HTERT RPE-1 (cell line): Measurements from ENCODE around the gene SPAG8.

Experiments
- in situ Hi-C: fragments of 300-500 bp; cut with MboI; formaldehyde crosslinking; loops from 4 replicates; pipeline ENCODE4 v1.14.3; 2020; ENCODE audit warnings: low sequenced_read_pairs

SPAG8 gene

DNA sequence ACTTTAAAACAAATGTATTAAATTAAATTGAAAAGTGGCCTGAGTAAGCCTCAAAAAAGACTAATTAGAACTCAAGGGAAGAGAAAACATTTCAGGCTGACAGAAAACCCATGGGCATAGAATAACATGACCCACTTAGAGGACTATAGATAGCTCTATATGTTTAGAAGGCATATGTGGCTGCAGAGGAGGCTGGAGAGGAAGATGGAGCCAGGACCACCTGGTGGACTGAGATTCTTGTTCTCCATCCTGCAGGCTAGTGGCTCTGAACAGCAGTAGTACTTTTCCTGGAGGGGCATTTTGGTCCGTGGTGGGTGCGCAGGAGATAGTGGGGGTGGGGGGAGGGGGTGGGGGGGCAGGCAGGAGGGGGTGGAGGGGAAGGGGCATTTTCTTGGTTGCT, 31.0 kb downstream of the SPAG8 start:
- in situ Hi-C loops: no loop called here

DNA sequence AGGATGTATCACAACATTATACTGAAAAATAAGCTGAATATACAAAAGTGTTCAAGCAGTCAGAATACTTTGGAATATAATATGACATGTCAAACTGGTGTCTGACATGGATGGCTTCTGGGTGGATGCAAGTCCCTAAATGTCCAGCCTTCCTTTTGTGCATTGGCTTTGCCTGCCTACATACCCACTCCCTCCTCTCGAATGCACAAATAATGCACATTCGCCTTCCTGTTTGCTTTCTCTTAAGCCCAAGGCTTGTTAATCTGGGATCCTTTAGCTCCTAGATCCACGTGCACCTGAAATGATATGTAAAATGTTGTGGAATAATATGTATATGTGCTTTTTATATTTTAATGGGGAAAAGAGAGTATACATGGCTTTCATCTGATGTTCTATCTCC, 33.6 kb downstream of the SPAG8 start:
- in situ Hi-C loops: no loop called here

DNA sequence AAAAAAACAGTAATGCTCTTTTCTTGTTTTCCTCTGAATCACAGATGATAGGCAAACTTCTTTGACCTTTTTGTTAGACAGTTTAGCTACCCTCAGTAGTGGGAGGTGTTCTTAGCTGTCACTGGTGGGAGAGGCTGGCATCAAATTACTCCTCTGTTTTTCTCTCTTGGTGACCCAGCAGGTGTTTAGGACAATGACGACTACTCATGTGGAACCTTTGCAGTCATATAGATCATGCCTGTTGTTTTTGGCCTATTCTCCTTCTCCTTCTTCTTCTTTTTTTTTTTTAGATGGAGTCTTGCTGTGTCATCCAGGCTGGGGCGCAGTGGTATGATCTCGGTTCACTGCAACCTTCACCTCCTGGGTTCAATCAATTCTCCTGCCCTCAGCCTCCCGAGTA, 36.0 kb downstream of the SPAG8 start:
- in situ Hi-C loops: no loop called here

DNA sequence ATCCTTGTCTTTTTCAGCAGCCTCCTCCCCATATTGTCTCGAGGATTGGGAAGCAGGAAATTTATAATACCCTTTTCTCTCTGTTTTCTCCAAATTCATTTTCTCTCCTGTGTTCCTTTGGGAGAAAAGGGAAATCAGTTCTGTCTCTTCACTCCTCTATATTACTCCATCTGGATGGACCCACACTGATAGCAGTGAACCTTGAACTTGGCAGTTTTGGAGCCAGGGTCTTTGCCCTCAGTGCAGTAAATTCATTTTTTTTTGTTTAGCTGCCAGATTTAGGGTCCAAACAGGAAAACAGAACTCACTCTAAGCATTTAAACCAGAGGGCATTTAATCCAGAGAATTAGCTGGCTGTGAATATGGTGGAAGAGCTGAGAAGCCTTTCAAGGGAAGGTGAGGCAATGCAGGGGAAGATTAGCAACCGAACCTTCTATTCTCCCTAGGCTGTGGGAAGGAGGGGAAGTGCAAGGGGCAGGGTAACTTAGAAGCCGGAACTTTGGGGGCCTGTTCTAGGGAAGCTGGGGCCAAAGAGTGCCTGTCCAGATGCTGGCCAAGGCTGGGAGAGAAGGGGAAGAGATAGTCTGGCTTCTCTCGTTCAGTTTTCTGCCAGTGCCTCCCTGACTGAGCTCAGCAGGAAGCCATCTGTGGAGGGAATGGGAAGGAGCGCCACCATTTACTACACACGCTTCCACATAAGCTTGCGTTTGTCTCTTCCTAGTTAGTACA, 37.0 kb downstream of the SPAG8 start:
- in situ Hi-C loops: no loop called here

DNA sequence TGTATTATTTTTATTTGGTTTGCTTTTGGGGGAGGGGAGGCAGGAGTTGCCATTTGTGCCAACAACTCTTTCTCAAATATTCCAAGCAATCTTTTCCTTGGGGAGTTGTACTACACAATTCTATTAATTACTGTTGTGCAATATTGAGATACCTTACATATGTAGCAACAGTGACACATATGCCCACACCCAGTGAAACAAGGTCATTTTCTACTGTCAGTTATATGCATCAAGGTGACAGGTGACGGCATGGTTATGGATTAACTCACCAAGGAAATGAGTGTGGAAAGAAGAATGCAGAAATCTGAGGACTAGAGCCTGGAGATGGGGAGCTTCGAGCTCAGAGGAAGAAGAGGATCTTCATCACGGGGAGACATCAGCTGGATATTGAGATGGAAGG, 40.1 kb downstream of the SPAG8 start:
- in situ Hi-C loops: no loop called here

DNA sequence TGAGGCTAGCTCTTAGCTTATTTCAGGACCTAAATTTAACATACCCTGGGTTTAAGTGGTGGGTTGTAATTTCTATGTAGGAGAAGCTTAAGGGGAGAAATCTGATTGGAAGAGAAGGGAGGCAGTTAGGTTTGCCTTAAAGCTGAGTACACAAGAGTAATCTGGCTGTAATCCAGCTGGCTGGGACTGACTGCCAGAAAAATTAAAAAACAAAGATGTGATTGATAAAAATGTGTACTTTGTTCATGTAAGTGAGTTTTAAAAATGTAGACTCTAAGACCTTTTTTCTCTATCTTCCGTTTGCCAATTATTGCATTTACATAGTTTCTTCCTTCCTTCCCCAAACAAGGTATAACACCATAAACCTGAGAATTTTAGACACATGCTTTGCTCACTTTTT, 40.5 kb downstream of the SPAG8 start:
- in situ Hi-C loops: no loop called here

DNA sequence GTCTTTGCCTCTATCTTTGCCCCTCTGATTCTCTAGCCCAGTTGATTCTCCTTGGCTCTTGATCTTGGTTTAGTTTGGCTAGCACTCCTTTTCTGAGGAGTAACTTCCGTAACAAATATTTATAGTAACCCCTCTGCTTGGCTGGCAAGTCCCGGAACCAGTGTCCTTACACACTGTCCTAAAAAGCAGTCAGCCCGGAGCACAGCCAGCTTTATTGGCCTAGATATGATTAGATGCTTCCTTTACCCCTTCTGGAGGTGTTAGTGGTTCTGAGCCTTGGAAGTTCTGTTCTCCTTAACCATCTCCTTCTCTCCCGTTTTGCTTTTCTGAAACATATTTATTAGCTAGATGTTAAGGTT, 41.0 kb downstream of the SPAG8 start:
- in situ Hi-C loops: no loop called here

DNA sequence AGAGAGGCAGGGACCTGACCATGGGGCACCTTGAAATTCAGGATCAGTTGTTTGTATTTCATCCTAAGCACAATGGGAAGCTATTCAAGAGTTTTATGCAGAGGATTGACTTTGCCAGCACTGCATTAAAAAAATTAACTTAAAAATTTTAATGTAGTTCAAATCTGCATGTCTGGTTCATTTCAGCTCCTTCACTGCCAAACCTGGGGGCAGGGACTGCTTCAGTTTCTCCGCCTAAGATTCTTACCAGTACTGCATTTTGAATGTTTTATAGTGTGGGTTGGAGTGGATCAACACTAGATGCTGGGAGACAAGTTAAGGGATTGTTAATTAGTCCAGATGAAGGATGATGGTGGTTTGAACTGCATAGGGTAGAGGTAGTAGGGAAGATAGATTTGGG, 42.3 kb downstream of the SPAG8 start:
- in situ Hi-C loops: no loop called here

DNA sequence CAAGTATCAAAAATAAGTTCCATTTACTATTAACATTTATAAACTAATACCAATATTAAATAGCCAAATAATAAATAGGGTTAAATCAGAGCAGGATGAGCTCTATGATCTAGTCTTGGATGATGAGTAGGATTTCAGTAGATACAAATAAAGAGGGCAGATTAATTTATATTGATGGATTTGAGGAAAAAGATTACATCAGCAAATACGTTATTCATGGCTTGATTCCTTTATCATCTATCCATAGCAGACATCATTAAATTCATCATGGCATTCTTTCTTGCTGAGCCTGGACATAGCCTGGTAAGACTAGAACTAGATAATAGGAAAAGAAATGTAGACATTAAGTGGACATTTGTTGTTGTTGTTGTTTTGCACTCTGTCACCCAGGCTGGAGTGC, 44.6 kb downstream of the SPAG8 start:
- in situ Hi-C loops: no loop called here

DNA sequence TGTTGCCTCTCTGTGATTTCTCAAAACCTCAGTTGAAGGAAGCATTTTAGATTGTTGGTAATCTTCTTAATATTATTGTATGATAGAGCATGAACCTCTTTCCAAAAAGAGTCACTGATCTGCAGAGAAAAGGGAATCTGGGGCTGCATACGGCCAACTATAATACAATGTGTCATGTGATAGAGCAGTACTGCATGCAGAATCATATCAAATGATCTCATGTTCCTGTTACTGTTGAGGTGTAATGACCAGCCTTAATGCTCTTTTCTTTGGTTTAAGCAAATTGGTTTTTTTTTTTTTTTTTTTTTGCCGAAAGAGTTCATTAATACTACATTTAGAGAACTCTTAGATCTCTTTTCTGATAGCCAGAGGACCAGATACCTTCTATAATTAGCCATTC, 45.1 kb downstream of the SPAG8 start:
- in situ Hi-C loops: no loop called here

DNA sequence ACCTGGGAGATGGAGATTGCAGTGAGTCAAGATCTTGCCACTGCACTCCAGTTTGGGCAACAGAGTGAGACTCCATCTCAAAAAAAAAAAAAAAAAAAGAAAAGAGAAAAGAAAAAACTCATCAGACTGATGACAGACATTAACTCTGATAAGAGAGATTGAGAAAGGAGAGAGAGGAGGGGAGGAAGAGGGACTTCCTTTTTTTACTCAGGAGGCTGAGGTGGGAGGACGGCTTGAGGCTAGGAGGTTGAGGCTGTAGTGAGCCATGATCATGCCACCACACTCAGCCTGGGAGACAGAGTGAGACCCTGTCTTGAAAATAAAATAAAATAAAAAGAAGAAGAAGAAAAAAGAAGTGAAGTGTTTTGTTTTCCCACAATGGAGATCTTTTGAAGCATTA, 48.3 kb downstream of the SPAG8 start:
- in situ Hi-C loops: no loop called here

DNA sequence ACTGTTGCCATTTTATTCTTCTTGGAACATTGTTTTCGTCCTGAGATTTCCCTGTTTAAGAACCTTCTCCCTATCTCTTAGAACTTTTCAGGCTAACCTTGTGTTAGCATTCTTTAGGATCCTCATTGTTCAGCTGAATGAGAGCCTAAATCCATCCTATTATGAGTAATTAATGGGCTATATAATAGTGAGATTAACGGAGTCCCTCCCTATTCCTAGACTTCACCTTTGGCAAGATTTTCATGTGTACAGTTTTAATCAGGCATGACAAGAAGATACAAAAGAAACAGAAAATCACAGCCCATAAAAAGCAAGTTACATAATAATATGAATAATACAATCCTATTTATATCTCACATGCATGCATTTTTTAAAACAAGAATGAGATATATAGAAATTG, 48.9 kb downstream of the SPAG8 start:
- in situ Hi-C loops: no loop called here

DNA sequence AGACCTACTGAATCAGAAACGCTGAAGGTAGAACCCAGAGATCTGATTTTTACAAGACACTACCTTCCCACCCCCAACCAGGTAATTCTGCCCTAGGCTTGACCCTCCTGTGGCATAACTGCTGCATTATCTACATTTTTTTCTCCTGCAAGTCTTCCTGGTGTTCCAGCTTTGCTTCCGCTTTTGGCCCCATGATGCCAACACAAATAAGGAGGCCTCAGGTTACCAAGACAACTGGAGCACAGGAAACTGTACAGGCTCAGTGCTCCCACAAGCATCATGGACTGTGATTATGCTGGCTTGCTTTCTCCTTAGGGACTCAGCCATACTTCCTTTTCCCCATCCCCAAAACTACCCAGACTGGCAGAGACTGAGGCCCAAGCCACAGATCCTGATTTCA, 51.4 kb downstream of the SPAG8 start:
- in situ Hi-C loops: no loop called here

DNA sequence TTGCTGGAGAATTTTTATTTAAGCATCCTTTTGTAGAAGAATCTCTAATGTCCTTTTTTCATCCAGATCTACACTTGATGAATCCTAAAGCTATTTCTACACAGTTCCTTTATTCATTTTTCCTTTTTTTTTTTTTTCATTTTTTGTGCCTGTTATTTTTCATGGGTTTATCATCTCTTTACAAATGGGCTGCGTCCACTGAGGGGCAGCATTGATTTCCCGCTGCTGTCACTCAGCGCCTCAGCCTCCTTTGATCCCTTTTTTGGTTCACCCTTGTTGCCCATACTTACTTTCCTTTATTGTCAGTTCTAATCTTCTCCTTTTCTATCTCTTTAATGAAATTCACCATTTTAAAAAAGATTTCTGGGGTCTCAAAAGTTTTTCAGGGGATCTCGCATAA, 52.3 kb downstream of the SPAG8 start:
- in situ Hi-C loops: no loop called here
